Tibial artery (tissue), 4 donors: ENCODE data around the gene EIPR1.

Source experiments
- DNase-seq, 2 donors: peaks; one replicate each; pipeline ENCODE4 v3.0.0-alpha.2; 2019
- H3K27ac ChIP-seq, 2 donors: fragments of 200-600 bp; sonication (generic) in 1 of 2; 1 replicate in 1 of 2; 2 replicates in 1 of 2; pipeline ENCODE4 v1.5.1; 2018 to 2019; ENCODE audit warnings: mild to moderate bottlenecking in 1 of 2
- H3K27me3 ChIP-seq, 2 donors: fragments of 200-600 bp; sonication (generic) in 1 of 2; one replicate each; pipeline versions ENCODE4 v1.5.1 to v1.6.0; 2016 to 2019
- H3K36me3 ChIP-seq, 3 donors: fragments of 200-600 bp; sonication (generic) in 2 of 3; one replicate each; pipeline ENCODE4 v1.5.1; 2016 to 2019; ENCODE audit warnings: mild to moderate bottlenecking in 2 of 3
- H3K4me1 ChIP-seq, 4 donors: fragments of 200-600 bp; sonication (generic) in 2 of 4; 1 replicate in 3 of 4; 2 replicates in 1 of 4; pipeline ENCODE4 v1.5.1; 2016 to 2019
- H3K4me3 ChIP-seq, 2 donors: fragments of 200-600 bp; sonication (generic) in 1 of 2; 1 replicate in 1 of 2; 2 replicates in 1 of 2; pipeline ENCODE4 v1.5.1; 2018 to 2019; ENCODE audit warnings: mild to moderate bottlenecking in 2 of 2
- H3K9me3 ChIP-seq, 3 donors: fragments of 200-600 bp; sonication (generic) in 1 of 3; one replicate each; pipeline ENCODE4 v1.5.1; 2016 to 2019
- CTCF ChIP-seq, 2 experiments: fragments of 200-600 bp in 1 of 2; fragments of 450-650 bp in 1 of 2; IDR thresholded peaks; one replicate each; pipeline ENCODE4 v1.5.1; 2017 to 2019; ENCODE audit warnings: antibody characterized with exemption in 2 of 2, mild to moderate bottlenecking in 1 of 2, moderate library complexity in 1 of 2
- intact Hi-C: fragments of 100-400 bp; cut with DNase I; formaldehyde crosslinking; loops from one replicate; pipeline ENCODE4 v1.15.0; 2023; ENCODE audit warnings: low total_unique reads

EIPR1 gene

GRCh38 chr2:3305952-3306351 lies 71.7 kb downstream of the EIPR1 start:
- Histone ChIP-seq H3K4me1 (peaks cover 0 to 7% (median 3%) of the 10 kb centered on the region in 4 donors), H3K4me3 (no peak overlapping the region), H3K36me3 (no peaks in the 10 kb centered on the region), H3K27ac (no peak overlapping the region), H3K27me3 (no peaks in the 10 kb centered on the region), H3K9me3 (no peaks in the 10 kb centered on the region)
- TF ChIP-seq CTCF (IDR thresholded peaks at IDR 0.05) = no peak
- intact Hi-C loops = no loop called here
- no peak for DNase-seq

GRCh38 chr2:3305431-3305830 lies 72.2 kb downstream of the EIPR1 start:
- H3K36me3 ChIP-seq = no peaks in the 10 kb centered on the region
- no peak for TF ChIP-seq CTCF (IDR thresholded peaks at IDR 0.05)
- H3K27me3 ChIP-seq = no peaks in the 10 kb centered on the region
- intact Hi-C loops = no loop called here
- peaks cover 0 to 7% (median 3%) of the 10 kb centered on the region in 4 donors for H3K4me1 ChIP-seq
- no peak for DNase-seq
- H3K9me3 ChIP-seq = no peaks in the 10 kb centered on the region
- H3K4me3 ChIP-seq = no peak overlapping the region
- no peak overlapping the region for H3K27ac ChIP-seq

DNA sequence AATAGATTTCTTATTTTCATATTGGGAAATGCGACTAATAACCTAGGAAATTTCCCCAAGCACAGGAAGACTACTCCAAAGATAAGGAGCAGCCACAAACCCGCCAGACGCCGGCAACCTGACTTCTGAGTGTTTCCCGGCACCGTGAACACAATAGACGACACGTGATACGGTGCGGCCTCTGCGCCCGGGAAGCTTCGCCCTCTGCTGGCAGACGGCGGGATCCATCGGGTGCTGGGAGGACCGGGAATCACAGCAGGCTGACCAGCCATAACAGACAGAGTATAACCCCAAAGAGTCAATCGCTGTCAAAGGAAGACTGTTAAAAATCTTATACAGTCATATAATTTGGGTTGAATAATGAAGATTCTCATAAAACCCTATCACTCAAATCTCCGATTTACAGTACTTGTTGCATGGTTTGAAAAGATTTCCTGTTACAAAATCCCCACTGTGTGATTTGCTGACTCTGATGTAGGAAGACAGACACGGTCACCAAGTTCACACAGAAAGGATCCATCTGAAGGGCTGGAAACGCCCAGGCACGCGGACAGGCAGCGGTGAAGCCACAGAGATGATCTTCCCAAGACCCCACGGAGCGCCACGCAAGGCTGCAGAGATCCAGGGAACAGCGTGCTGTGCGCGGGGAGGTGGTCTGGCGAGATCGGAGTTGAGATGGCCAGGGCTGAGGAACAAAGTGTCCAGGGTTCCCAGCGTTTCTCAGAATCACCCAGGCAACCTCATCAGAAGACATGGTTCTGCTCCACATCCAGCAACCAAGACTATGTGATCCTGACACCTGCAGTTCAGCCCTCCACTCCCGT lies 73.8 kb downstream of the EIPR1 start:
- intact Hi-C loops = loop anchor here (5.0 kb wide), 1 partner anchor 1446 kb away; no protein-coding TSS in a partner anchor
- H3K4me3 ChIP-seq = peak overlapping the region in 1 of 2 donors; percentile 38
- DNase-seq = peak; percentile 83 to 84
- no peaks in the 10 kb centered on the region for H3K27me3 ChIP-seq
- H3K4me1 ChIP-seq = peaks cover 0 to 7% (median 3%) of the 10 kb centered on the region in 4 donors
- H3K9me3 ChIP-seq = no peaks in the 10 kb centered on the region
- no peak overlapping the region for H3K27ac ChIP-seq
- no peaks in the 10 kb centered on the region for H3K36me3 ChIP-seq
- TF ChIP-seq CTCF (IDR thresholded peaks at IDR 0.05) = peak; percentile 73 to 88

GRCh38 chr2:3302751-3303582 lies 74.7 kb downstream of the EIPR1 start:
- Histone ChIP-seq H3K27me3 (no peaks in the 10 kb centered on the region), H3K27ac (no peak overlapping the region), H3K4me3 (peak overlapping the region in 1 of 2 donors; percentile 38), H3K9me3 (no peaks in the 10 kb centered on the region), H3K36me3 (no peaks in the 10 kb centered on the region), H3K4me1 (peaks cover 0 to 7% (median 3%) of the 10 kb centered on the region in 4 donors)
- TF ChIP-seq CTCF (IDR thresholded peaks at IDR 0.05) = no peak
- no peak for DNase-seq
- intact Hi-C loops = loop anchor here (5.0 kb wide), 1 partner anchor 1446 kb away; no protein-coding TSS in a partner anchor

DNA sequence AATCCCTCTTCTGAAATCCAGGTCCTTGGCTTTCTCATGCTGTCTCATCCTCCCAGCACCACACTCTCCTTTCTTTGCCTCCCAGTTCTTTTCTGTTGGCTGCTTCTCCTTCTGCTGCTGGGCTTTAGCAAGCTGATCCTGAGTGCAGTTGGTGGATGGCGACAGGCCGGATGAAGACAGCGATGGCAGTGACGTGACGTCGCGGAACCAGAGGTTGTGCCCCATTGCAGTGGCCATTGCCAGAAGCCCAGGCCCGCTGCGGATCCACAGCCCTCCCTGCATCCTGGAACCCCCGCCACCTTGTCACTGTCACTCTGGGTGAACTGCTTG lies 75.2 kb downstream of the EIPR1 start:
- no peaks in the 10 kb centered on the region for H3K9me3 ChIP-seq
- no peak overlapping the region for H3K4me3 ChIP-seq
- H3K27me3 ChIP-seq = no peaks in the 10 kb centered on the region
- intact Hi-C loops = loop anchor here (5.0 kb wide), 1 partner anchor 1445 kb away; no protein-coding TSS in a partner anchor
- no peak overlapping the region for H3K27ac ChIP-seq
- H3K4me1 ChIP-seq = peaks cover 0 to 7% (median 3%) of the 10 kb centered on the region in 4 donors
- no peak for DNase-seq
- no peak for TF ChIP-seq CTCF (IDR thresholded peaks at IDR 0.05)
- no peaks in the 10 kb centered on the region for H3K36me3 ChIP-seq
